ENCODE data around the gene OR5K4.
"Not testable (repeated sequence)": the region's sequence is repeated elsewhere in the genome, so short reads cannot be mapped to it uniquely, and the experiment has no call there.

Gene OR5K4

GRCh38 chr3:98371853-98372252, 18.2 kb downstream of the OR5K4 start:
- DNase-seq (ENCODE audit: low read depth): no peak

- DNase-seq (ENCODE audit: low read depth): no peak
Observed at GRCh38 chr3:98372445-98372844, 18.8 kb downstream of the OR5K4 start.

DNA sequence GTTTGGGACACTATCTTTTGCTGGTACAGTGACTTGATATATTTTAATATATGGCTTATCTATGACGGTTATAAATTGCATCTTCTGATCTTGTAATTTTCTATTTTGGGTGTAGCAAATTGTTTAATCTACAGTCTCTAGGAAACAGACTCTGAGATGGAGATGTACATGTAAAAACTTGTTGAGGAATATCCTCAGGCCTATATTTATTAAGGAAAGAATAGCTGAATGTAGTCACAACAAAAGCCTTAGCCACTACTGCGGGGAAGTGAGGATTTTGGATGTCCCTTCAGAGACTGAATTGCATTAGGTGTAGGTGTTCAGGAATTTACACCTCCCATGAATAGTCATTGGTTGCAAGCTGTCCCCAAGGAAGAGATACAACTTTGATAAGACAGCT, 23.0 kb downstream of the OR5K4 start:
- DNase-seq (ENCODE audit: low read depth): no peak

DNA sequence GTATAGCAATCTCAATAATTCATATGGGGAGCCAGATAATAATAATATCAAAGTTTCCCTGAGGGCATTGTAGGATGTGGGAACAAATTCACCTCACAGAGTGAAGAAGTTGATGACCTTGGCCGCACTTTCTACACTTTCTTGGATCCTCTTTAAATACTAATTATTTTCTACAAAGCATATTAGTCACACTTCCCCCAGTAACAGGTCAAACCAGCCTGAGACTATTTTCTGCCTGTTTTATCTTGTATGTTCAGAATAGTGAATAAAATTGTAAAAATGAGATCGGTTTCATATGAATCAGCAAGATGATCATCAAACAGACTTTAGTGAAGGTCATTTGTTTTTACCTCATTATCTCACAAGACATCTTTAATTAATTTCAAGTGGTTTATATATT, 34.5 kb downstream of the OR5K4 start:
- DNase-seq (ENCODE audit: low read depth): no peak

GRCh38 chr3:98390366-98390765, 36.7 kb downstream of the OR5K4 start, which contains the start of gene OR5K3:
TSS of gene OR5K3 (plus strand) at chr3:98390666. CDS start at chr3:98390666, 0 bp downstream.
- no peak for DNase-seq (ENCODE audit: low read depth)

GRCh38 chr3:98395101-98395500, 41.4 kb downstream of the OR5K4 start:
- DNase-seq (ENCODE audit: low read depth): no peak

DNA sequence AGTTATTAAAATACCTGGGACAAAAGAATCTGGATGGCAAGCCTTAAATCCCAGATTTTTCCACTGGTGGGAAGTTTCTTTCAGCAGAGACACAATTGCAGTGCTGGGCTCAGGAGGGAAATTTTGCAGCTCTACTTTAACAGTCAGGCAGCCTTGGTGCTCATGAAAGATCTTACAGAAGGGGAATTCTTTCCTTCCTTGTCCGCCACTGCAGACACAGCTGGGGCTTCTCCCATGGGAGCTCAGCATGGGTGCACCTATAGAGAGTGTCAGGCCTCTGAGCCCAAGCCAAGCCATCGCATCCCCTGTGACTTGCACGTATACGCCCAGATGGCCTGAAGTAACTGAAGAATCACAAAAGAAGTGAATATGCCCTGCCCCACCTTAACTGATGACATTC, 42.8 kb downstream of the OR5K4 start:
- not testable (repeated sequence) for DNase-seq (ENCODE audit: low read depth)

GRCh38 chr3:98398513-98398912, 44.9 kb downstream of the OR5K4 start:
- DNase-seq (ENCODE audit: low read depth): no peak

- DNase-seq (ENCODE audit: low read depth): no peak
Observed at GRCh38 chr3:98402507-98402906, 48.9 kb downstream of the OR5K4 start.

DNA sequence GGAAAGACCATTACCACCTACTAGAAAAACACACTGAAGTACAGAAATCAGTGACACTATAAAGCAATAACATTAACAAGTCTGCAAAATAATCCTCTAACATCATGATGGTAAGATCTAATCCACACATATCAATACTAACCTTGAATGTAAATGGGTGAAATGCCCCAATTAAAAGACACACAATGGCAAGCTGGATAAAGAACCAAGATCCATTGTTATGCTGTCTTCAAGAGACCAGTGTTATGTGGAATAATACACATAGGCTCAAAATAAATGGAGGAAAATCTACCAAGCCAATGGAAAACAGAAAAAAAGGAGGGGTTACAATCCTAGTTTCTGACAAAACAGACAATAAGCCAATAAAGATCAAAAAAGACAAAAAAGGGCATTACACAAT, 50.4 kb downstream of the OR5K4 start:
- DNase-seq (ENCODE audit: low read depth): no peak
